SK-N-MC (cell line): ENCODE data around the gene COL12A1.

ENCODE experiments used
- DNase-seq: peaks from one replicate; pipeline ENCODE4 v3.0.0-alpha.2; 2011; ENCODE audit warnings: low read depth, low spot score
- H3K27ac ChIP-seq: fragments of 200-600 bp; sonication (generic); 2 replicates; pipeline ENCODE4 v1.5.1; 2016; ENCODE audit warnings: mixed run types
- H3K36me3 ChIP-seq: fragments of 200-600 bp; sonication (generic); 2 replicates; pipeline ENCODE4 v1.6.1; 2017; ENCODE audit warnings: antibody characterized with exemption, low read length, mixed read lengths; ENCODE audit not compliant: insufficient read depth
- H3K4me3 ChIP-seq: fragments of 200-600 bp; sonication (generic); 2 replicates; pipeline ENCODE4 v1.5.1; 2016
- H3K9ac ChIP-seq: fragments of 200-600 bp; sonication (generic); 2 replicates; pipeline ENCODE4 v1.8.0; 2017; ENCODE audit warnings: mixed run types, mixed read lengths; ENCODE audit not compliant: insufficient read length
- H3K9me3 ChIP-seq: fragments of 200-600 bp; sonication (generic); 2 replicates; pipeline ENCODE4 v1.6.1; 2017; ENCODE audit warnings: low read depth, mild to moderate bottlenecking, antibody characterized with exemption, low read length, moderate library complexity, mixed read lengths
- EZH2 ChIP-seq: fragments of 200-600 bp; sonication (generic); IDR thresholded peaks from one replicate; pipeline ENCODE4 v1.6.1; 2017; ENCODE audit warnings: antibody characterized with exemption
- FOXP2 ChIP-seq: optimal IDR thresholded peaks from 2 replicates; pipeline ENCODE3; 2011; ENCODE audit warnings: mild to moderate bottlenecking, moderate library complexity; ENCODE audit not compliant: insufficient read depth; ENCODE audit errors: extremely low read length, control extremely low read depth
- POLR2AphosphoS5 ChIP-seq: IDR thresholded peaks from 2 replicates; pipeline ENCODE4 v1.6.1; 2012; ENCODE audit warnings: mild to moderate bottlenecking, low read depth, low read length, borderline replicate concordance

Gene COL12A1

GRCh38 chr6:75126518-75126917 is 79.3 kb downstream of the COL12A1 start:
- Histone ChIP-seq H3K36me3 (no peaks in the 10 kb centered on the region), H3K4me3 (no peak overlapping the region), H3K27ac (no peak overlapping the region), H3K9me3 (no peaks in the 10 kb centered on the region), H3K9ac (no peak overlapping the region)
- no peak for TF ChIP-seq EZH2
- TF ChIP-seq POLR2AphosphoS5 = no peak
- no peak for TF ChIP-seq FOXP2
- DNase-seq = no peak

- DNase-seq = no peak
- Histone ChIP-seq H3K4me3 (no peak overlapping the region), H3K9me3 (no peaks in the 10 kb centered on the region), H3K9ac (no peak overlapping the region), H3K27ac (no peak overlapping the region), H3K36me3 (no peaks in the 10 kb centered on the region)
- no peak for TF ChIP-seq EZH2
- no peak for TF ChIP-seq POLR2AphosphoS5
- TF ChIP-seq FOXP2 = no peak
These were observed 80.9 kb downstream of the COL12A1 start for GRCh38 chr6:75124983-75125382.

- Histone ChIP-seq H3K9ac (no peak overlapping the region), H3K36me3 (no peaks in the 10 kb centered on the region), H3K27ac (no peak overlapping the region), H3K4me3 (no peak overlapping the region), H3K9me3 (no peaks in the 10 kb centered on the region)
- TF ChIP-seq FOXP2 = no peak
- TF ChIP-seq EZH2 = no peak
- TF ChIP-seq POLR2AphosphoS5 = no peak
- no peak for DNase-seq
These were observed 81.8 kb downstream of the COL12A1 start for GRCh38 chr6:75124085-75124484.

GRCh38 chr6:75118925-75119515 is 86.8 kb downstream of the COL12A1 start:
- Histone ChIP-seq H3K27ac (no peak overlapping the region), H3K9ac (no peak overlapping the region), H3K36me3 (no peaks in the 10 kb centered on the region), H3K9me3 (no peaks in the 10 kb centered on the region), H3K4me3 (no peak overlapping the region)
- no peak for DNase-seq
- TF ChIP-seq FOXP2 (no peak), EZH2 (no peak), POLR2AphosphoS5 (no peak)

- H3K36me3 ChIP-seq = no peaks in the 10 kb centered on the region
- no peak overlapping the region for H3K4me3 ChIP-seq
- no peak overlapping the region for H3K9ac ChIP-seq
- no peak overlapping the region for H3K27ac ChIP-seq
- H3K9me3 ChIP-seq = no peaks in the 10 kb centered on the region
- TF ChIP-seq FOXP2 = no peak
- no peak for TF ChIP-seq EZH2
- no peak for TF ChIP-seq POLR2AphosphoS5
- DNase-seq = no peak
These were observed 88.2 kb downstream of the COL12A1 start for GRCh38 chr6:75117701-75118100.

- no peaks in the 10 kb centered on the region for H3K9me3 ChIP-seq
- no peak for TF ChIP-seq EZH2
- no peak for TF ChIP-seq POLR2AphosphoS5
- TF ChIP-seq FOXP2 = no peak
- no peak overlapping the region for H3K9ac ChIP-seq
- H3K36me3 ChIP-seq = no peaks in the 10 kb centered on the region
- no peak overlapping the region for H3K4me3 ChIP-seq
- H3K27ac ChIP-seq = no peak overlapping the region
- no peak for DNase-seq
These were observed 88.9 kb downstream of the COL12A1 start for GRCh38 chr6:75116946-75117345.

GRCh38 chr6:75115481-75115880 is 90.4 kb downstream of the COL12A1 start:
- DNase-seq = no peak
- Histone ChIP-seq H3K27ac (no peak overlapping the region), H3K9ac (no peak overlapping the region), H3K4me3 (peak overlapping the region; percentile 40), H3K36me3 (no peaks in the 10 kb centered on the region), H3K9me3 (no peaks in the 10 kb centered on the region)
- TF ChIP-seq FOXP2 (no peak), EZH2 (no peak), POLR2AphosphoS5 (no peak)

GRCh38 chr6:75114806-75115205 is 91.0 kb downstream of the COL12A1 start:
- no peak for DNase-seq
- no peaks in the 10 kb centered on the region for H3K36me3 ChIP-seq
- TF ChIP-seq POLR2AphosphoS5 = no peak
- TF ChIP-seq EZH2 = no peak
- no peak for TF ChIP-seq FOXP2
- H3K9ac ChIP-seq = no peak overlapping the region
- no peak overlapping the region for H3K27ac ChIP-seq
- no peak overlapping the region for H3K4me3 ChIP-seq
- H3K9me3 ChIP-seq = no peaks in the 10 kb centered on the region

GRCh38 chr6:75114195-75114594 is 91.7 kb downstream of the COL12A1 start:
- TF ChIP-seq FOXP2 (no peak), EZH2 (no peak), POLR2AphosphoS5 (no peak)
- Histone ChIP-seq H3K9ac (no peak overlapping the region), H3K9me3 (no peaks in the 10 kb centered on the region), H3K27ac (no peak overlapping the region), H3K4me3 (no peak overlapping the region), H3K36me3 (no peaks in the 10 kb centered on the region)
- DNase-seq = no peak
